Stimulated activated CD4-positive, alpha-beta T cell treated with anti-CD3 and anti-CD28 coated beads, Interleukin-1b, Interleukin-23, amount 100 ng/mL, for 24 hours (primary cell): ENCODE data around the gene CAMKMT.
"Not testable (repeated sequence)": the region's sequence is repeated elsewhere in the genome, so short reads cannot be mapped to it uniquely, and the experiment has no call there.

Experiments
- DNase-seq, 4 experiments: peaks; one replicate each; pipeline ENCODE4 v3.0.0-alpha.2; 2020; ENCODE audit warnings: low read depth in 4 of 4, low spot score in 1 of 4

Gene CAMKMT

DNA sequence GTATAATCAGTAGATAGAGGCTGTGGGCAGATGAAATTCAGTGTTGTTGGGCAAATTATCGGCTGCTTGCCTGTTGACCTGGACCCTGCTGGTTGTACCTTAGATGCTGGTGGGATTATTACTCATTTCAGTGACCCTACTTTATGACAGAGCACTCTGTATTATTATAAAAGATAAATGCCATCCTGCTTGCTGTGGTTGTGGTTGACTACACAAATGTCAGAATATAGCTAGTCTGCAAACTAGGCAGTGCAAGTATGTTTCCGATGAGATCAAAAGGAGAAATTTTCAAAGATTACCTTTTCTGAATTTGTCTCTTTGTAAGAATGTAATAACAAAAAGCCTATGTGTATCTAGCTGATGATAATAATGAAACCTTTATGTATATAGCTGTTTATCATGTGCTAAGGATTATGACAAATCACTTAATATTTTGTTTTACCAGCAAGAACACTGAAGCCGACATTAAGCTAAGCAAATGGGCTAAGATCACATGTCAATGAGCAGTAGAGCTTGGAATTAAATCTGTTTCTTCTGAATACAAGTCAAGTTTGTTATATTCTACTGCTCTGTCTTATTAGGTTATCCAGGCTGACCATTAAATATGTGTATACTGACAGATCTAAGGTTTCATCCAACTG lies 219.2 kb downstream of the CAMKMT start:
- no peak for DNase-seq

DNA sequence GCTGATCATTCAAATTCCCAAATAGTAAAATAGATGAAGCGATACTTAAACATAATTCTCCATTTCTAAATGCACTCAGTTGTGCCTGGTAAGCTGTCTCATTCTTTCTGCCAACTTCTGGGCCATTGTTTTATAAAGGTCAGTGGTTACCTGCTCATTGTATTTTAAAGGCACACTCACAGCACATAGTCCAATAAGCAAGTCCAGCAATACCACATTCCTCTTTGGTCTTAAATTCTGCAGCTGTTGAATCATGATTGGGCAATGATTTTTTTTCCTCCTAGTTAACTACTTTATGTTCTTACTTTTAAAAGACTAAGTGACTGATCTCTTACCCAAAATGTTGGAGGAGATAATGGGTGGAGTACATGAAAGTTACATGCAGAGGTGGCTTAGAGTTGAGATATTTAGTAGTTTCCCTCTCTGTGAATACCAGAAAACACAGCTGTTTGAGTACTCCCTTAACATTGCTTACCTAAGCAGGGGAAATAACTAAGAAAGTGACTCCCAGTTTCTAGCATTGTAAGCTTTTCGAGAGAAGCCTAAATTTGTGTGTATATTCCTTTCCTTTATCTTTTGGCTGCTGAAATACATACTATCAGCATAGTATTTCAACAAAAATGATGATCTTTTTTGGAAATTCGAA lies 220.7 kb downstream of the CAMKMT start:
- DNase-seq = no peak

DNA sequence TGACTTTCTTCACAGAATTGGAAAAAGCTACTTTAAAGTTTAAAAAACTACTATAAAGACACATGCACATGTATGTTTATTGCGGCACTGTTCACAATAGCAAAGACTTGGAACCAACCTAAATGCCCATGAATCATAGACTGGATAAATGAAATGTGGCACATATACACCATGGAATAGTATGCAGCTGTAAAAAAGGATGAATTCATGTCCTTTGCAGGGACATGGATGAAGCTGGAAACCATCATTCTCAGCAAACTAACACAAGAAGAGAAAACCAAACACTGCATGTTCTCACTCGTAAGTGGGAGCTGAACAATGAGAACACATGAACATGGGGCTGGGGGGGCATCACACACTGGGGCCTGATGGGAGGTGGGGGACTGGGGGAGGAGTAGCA lies 233.9 kb downstream of the CAMKMT start:
- DNase-seq = not testable (repeated sequence)

DNA sequence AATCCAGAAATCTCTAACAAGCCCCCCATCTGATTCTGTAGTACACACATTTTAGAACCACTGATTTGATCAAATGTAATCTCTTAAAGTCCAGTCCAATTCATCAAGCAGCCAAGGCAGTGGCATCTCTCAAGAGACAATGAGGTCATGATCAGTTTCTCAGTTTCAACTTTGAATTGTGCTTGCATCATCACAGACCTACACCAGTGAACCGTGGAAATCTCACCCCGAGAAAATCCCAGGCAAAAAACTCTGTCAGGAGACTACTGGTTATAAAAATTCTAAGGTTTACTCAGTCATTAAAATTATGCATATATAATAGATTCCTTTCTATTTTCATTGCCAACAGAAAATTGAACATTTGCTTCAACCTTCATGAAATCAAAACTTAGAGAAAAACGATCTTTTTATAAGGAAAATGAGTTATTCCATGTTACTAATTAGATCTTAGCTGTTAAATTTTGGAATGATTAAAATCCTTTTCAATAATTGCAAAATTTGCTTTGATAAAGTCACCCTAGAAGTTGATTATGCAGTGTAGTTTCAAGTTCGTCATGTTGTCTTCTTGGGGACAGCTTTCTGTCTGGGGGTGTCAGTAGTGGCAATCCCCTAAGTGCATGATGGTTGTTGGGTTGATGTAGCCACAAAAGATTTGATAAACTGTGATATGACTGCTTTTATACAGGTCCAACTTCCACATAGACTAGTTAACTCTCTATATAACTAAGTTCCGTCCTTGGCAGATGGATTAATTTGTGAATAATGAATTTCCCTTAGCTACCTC lies 235.0 kb downstream of the CAMKMT start:
- no peak for DNase-seq

DNA sequence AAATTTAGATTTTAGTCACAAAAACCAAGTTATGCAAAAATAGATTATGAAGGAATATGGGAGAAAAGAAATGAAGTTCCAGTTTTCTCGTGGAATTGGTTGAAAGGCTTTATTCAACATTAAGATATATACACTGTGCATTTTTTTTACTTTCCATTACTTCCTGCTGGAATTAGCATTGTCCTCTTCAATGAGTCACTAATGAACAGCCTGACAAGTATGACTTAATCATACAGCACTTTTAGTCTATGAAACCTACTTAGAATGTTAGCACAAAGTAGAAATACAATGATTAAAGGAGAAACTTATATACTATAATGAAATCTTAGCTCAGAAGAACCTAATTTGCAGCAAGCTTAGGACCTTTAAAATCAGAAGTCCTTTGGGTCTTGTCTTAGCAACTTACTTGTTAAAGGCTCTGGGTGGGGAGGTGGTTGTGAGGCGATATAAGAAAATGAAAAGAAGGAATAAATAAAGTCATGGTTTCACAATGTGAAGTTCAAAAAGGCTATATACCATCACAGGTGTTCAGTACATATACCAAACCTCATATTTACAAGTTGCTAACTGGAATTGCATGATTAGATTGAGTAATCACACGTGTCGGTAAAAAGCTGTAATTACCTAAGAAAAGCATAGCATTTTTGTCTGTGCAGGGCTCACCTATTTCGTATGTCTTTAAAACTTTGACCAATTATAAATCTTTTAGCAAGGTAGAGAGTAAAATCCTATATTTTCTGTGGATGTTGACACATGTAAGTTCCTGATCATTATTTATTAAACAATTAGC lies 236.8 kb downstream of the CAMKMT start:
- no peak for DNase-seq

DNA sequence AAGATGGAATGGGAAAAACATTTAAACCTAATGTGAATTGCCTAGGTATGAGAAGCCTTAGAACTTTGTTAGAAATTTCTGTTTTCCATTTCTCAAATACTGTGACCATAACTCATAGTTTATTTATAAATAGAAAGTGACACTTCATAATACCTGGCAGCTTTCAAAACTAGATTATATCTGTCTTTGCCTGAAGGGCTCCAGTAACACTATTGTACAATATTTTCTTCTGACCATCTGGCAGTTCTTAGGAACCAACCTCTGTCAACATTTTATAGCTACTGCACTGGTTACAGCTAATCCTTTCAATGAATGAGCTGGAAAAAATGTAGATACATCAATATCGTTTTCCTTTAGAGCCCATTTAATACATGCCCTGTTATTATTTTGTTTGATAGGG lies 237.4 kb downstream of the CAMKMT start:
- no peak for DNase-seq

DNA sequence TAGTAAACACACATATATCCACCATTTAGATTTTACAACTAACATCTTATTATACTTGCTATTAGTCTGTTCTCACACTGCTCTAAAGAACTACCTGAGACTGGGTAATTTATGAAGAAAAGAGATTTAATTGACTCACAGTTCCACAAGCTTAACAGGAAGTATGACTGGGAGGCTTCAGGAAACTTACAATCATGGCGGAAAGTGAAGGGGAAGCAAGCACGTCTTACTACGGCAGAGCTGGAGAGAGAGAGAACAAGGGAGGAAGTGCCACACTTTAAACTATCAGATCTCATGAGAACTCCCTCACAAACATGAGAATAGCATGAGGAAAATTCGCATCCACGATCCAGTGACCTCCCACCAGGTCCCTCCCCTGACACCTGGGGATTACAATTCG lies 240.7 kb downstream of the CAMKMT start:
- no peak for DNase-seq

DNA sequence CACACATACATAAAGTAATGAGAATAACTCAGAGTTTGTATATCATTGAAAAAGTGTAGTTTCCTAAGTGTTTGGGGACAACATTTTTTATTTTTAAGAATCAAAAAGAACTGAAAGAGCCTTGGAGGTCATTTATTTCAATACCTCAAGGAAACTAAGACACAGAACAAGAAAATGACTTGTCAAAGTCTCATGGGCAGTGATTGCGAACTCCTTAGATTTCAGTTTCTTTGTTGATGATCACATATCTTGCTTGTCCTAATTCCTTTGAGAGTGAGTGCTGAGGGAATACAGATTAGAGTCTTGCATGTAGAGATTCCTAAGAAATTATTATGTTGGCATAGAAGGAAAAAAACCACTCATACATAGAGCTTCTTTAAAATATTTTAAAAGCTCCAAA lies 243.8 kb downstream of the CAMKMT start:
- no peak for DNase-seq

DNA sequence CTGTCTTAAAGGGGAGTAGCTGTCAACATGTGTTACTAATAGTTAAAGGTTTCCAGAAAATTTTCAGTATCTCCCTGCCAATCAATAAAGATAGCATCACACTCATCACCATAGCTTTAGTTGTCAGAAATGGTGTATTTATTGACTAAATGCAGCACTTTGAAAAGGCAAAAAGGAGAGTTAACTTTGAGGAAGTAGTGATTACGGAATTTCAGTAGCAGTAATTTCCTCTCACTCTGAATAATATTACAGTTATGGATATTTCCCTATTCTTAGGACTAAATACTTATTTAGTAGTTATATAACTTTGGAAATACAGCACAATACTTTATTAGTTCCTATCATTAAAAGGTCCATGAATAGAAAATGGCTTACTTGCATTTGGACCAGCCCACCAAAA lies 250.5 kb downstream of the CAMKMT start:
- no peak for DNase-seq

DNA sequence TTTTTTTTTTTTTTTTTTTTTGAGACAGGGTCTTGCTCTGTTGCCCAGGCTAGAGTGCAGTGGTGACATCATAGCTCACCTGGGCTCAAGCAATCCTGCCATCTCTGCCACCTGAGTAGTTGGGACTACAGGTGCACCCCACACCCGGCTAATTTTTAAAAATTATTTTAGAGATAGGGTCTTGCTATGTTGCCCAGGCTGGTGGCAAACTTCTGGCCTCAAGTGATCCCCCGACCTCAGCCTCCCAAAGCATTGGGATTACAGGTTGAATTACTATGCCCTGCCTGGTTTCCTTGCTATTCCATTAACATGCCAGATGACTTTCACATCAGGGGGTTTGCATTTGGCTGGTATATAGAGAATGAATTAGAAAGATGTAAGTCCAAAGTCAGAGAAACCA lies 253.2 kb downstream of the CAMKMT start:
- DNase-seq = no peak

DNA sequence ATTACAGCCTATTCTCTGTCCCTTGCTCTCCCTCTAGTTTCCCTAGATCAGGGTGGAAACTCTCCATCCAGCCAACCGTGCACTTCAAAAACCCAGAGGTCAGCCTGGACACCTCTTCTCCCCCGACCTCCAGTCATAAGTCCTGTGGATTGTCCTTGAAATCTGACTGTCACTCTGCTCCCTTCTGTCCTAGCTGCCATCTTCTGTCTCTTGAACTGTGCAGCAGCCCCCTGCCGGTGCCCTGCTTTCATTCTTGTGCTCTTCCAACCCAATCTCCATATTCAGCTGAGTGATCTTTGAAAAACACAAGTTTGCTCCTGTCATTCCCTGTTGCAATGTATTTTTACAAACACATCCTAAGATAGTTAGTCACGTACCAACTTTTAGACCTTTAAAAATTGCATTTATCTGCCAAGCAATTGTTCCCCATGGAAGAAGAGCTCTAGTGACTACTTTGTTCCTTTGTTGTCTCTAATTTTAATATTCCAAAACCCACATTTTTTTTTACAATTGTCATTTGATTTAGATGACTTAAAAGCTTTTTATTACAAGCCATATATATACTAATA lies 254.3 kb downstream of the CAMKMT start:
- no peak for DNase-seq

DNA sequence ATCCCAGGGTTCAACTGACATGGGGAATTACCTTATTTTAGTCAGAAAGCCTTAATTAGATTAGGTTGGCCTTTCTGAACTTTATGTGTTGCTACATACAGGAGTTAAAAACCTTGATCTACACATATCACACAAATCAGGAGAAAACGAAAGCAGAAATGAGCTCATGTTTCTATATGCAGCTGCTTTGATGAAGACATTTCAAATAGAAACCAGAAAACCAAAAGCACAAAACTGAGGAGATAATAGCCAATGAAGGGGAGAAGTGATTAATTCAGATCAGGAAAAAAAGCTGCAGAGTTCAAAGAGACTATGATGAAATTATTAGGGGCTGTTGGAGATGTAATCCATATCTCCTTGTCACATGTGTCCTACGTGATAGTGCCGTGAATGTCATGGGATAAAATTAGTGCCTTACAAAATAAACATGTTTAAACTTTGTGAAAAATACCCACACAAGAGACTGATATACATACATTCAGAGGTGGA lies 255.0 kb downstream of the CAMKMT start:
- DNase-seq = no peak

DNA sequence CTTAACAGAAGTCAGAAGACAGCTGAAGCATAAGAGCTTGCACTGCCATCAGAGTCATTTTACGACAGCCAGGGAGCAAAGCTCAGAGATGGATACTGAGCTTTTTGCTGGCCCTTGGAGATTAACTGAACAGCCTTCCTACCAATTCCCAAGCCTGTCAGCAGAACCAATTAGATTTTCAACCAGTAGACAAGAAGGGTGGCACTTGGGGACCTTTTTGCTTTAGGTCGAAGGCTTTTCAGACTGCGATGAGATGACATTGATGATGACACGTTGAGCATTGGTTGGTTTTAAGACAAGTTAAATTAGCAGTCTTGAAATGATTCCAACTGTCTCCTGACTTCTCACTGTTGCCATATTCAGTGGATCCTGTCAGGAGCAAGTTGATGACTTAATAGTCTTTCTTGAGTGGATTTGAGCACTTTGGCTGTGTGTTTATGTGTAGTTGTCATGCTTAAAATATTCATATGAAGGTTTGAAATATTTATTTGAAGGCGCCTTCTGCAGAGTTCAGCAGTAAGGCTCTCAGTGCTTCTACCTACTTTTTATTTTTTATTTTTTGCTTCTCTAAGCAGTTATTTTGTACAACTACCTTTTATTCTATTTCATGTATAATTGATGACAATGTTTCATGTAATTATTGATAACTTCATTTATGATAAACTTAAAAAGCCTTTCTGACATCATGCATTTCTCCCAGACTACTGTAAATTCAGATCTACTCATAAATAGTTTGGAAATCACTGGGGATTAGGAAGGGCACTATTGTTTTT lies 256.7 kb downstream of the CAMKMT start:
- DNase-seq = no peak

DNA sequence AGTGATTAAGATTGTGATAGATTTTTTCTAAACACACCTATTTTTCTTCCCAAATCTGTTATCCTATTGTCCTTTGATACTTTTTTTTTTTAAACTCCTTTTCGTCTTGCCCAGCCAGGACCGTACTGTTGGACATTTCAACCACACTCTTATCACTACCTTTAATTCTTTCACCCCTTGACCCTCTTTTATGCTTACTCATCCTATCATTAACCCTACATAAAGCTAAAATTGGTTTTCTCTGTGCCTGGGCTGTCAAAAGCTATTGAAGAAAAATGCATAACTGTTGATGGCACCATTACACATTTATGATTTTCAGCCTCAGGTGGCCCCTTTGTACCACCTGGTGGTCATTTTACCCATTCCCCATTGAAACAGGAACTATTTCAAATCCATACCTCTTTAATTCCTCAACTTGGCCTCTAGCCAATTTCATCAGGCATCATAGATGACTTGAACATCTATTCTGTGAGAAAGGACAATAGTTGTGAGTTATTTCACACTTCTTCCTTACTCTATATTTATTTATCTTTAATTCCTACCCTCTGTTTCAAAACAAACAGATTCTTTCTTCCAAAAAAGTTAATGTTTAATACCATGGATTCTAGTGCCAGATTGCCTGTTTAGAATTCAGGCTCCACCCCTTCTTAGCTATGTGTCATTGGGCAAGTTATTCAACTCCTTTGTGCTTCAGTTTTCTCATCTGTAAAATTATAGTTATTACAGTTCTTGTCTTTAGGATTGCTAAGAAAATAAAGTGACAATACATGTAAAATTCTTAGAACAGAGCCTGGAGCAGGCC lies 258.6 kb downstream of the CAMKMT start:
- DNase-seq = no peak

DNA sequence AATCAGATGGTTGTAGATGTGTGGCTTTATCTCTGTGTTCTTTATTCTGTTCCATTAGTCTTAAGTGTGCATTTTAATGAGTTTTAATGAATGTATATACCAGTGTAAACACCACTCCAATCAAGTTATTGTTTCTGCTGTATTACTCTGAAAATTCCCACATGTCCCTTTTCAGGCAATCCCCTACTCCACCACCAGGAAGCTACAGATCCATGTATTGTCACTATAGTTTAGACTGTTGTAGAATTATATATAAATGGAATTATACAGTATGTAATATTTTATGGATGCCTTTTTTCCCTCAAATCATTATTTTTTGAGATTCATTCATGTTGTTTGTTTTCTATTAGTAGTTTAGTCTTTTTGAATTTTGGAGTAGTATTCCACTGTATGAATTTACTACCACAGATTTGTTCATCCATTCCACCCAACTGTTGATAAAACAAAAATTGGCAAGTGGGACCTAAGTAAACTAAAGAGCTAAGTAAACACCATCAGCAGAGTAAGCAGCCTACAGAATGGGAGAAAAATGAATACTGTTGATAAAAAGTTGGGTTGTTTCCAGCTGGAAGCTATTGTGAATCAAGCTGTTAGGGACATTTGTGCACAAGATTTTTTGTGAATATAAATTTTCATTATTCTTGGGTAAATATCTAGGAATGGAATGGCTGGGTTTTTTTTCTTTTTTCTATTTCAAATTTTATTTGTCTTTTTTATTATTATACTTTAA lies 262.0 kb downstream of the CAMKMT start:
- DNase-seq = no peak

DNA sequence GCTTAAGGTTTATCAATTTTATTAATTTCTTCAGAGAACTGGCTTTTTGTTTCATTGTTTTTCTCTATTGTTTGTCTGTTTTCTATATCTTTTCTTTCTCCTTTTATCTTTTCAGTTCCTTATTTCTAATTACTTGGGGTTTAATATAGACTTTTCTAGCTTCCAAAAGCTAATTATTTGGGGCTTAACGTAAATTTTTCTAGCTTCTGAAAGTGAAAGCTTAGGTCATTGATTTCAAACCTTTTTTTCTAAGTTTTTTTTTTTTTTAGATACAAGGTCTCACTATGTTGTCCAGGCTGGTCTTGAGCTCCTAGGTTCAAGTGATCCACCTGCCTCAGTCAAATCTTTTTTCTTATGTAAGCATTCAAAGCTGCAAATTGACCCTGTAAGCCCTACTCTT lies 266.6 kb downstream of the CAMKMT start:
- no peak for DNase-seq

DNA sequence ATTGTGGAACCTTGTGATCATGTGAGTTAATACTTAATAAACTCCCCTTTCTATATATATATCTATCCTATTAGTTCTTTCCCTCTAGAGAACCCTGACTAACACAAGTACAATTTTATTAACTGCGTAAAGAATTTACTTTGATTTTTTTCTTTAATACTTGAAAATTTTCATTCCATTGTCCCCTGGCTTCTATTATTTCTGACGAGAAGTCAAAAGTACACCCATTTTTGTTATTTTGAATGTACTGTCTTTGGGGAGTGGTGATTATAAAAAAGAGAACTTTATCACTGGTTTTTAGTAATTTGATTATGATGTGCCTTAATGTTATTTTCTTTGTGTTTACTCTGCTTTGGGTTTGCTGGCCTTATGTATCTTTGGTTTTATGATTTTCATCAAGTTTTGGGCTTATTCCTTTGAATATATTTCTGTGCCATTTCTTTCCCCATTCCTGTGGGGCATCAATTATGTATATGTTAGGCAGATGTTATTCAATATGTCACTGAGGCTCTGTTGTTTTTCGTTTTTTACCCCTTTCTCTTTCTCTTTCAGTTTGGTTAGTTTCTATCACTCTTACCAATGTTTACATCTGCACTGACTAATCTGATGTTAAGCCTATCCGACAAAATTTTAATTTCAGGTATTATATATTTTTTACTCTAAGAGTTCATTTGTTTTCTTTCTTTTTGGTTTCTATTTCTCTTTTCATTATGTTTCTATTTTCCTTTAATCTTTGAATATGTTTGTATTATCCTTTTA lies 271.4 kb downstream of the CAMKMT start:
- no peak for DNase-seq

DNA sequence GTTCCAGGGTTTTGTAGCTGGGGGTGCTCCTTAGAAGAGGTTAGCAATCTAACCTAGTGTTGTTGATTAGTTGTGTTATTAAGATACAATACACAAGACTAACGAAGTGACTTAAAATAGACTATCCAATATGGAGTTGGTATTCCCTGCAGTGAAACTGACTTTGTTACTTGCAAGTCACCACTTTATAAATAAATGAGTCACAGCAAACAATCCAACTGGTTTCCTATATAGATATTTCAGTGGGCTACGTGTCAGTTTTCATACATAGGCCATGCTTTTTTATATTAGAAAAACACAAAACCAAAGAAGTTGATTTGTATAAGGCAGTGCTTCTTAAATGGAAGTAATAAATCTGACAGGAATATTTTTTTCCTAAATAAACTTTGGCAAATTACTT lies 274.0 kb downstream of the CAMKMT start:
- no peak for DNase-seq
